HL-60/S4 treated with phorbol 12-myristate 13-acetate at 8.2 ng/mL for 4 days and 3 days (cell line): ENCODE data around the gene SERPINE2.
"Not testable (repeated sequence)": the region's sequence is repeated elsewhere in the genome, so short reads cannot be mapped to it uniquely, and the experiment has no call there.

Experiments
- in situ Hi-C: fragments of 300-500 bp; cut with MboI; formaldehyde crosslinking; loops from 2 replicates; pipeline ENCODE4 v1.15.0; 2022; ENCODE audit warnings: low sequenced_read_pairs

Gene SERPINE2

GRCh38 chr2:223944703-223945531 is 94.2 kb downstream of the SERPINE2 start, which contains the start of gene WDFY1:
Gene WDFY1, minus strand, starts transcription at chr2:223945335. Its CDS starts 51 bp downstream, at chr2:223945284.
- in situ Hi-C loops = no loop called here

DNA sequence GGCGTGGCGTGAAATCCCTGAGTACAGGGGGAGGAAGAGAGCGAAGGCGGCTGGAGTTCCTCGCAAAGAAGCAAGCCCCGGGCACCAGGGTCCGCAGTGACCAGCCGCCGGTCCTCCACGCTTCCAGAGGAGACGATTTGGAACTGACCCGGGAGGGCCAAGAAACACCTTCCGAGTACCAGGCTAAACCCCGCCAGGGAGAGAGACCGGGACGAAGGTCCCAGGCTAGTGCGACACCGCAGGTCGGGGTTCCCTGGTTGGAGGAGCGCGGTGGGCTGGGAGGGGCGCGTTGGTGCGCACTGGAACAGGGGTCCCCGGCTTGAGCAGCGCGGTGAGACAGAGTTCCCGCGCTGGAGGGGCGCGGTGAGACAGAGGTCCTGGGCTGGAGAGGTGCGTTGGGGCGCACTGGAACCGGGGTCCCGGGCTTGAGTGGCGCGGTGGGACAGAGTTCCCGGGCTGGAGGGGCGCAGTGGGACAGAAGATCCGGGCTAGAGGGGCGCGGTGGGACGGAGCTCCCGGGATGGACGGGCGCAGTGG is 94.9 kb downstream of the SERPINE2 start:
- in situ Hi-C loops = no loop called here

DNA sequence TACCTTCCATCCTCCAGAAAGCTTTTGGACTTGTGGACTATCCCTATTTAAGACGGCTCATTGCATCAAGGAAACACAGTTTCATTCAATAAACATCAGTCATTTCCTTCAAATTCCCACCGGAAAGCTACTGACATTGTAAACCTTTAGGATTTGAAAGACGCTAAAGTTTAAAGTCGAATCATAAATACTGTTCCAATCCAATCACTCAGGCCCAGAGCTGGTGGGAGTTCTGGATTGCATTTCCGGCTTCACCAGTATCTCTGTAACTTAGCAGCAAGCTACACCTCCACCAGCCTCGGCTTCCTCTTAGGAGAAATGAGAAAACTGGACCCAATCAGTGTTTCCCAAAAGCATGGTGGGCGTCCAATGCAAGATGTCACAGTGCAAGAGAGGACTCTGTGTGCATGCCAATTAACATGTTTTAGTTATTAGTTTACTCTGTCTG is 95.5 kb downstream of the SERPINE2 start:
- in situ Hi-C loops = no loop called here

- in situ Hi-C loops = no loop called here
Measured at GRCh38 chr2:223943135-223943534, 96.0 kb downstream of the SERPINE2 start.

DNA sequence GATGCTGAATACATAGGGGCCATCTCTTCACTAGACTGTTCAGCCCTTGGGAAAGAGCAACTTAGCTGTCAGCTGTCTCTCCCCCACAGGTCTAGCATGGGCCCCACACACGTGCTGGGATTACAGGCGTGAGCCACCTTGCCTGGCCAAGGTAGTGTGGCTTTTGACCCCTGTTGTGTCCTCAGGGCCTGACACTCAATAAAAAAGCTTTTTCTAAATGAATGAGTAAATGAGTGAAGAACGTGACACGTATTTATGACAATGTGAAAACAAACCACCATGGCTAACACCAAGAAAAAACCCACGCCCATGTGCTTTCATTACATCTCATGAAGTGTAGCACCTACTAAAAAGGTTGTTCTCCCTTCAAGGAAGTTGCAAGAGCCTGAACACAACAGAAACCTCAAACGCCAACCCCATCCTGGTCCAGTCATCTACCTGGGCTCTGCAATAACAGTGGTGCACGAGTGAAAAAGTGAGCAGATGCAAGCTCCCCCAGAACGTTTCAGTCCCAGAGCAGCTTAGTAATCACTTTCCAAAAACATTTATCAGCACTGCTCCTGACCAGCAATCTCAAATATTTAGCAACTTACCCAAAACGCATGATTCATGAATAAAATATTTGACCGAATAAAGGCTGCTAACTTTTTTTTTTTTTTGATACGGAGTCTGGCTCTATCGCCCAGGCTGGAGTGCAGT is 97.4 kb downstream of the SERPINE2 start:
- in situ Hi-C loops = no loop called here

- in situ Hi-C loops = not testable (repeated sequence)
Measured at GRCh38 chr2:223939438-223939837, 99.6 kb downstream of the SERPINE2 start.

DNA sequence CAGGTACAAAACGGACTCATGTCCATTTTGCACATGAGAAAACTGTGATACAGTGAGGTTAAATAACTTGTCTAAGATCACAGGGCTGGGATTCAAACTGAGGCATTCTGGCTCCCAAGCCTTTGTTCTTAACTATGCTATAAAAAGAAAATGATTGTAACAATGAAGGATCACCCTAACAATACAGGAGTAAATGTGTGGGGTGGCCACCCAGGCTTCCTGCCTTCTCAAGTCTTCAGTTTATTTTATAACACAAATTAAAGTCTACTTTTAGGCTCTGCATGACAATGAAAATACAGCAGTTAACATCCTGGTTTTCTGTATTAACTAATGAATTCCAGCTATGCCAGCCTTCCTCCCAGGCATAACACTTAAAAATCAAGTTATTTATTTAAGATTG is 101.6 kb downstream of the SERPINE2 start:
- in situ Hi-C loops = no loop called here

DNA sequence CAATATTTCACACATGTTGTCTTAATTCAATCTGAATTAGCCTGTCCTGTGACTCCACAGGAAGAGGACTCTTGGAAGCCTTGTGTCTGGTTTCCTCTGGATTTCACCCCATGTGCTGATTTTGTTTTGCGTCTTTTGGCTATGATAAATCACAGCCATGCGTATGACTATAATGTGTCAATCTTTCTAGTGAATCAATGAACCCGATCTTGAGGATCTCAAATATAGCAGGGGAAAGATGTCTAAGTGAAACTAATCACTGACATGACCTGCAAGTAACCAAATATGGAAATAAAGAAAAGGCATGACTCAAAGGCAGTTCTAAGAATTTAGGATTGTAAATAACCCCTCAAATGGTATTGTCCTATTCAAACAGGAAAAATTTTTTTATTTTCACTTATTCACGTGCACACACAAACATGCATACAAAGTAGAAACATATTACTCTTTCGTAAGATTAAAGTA is 102.2 kb downstream of the SERPINE2 start:
- in situ Hi-C loops = no loop called here

GRCh38 chr2:223935459-223936125 is 103.5 kb downstream of the SERPINE2 start:
- in situ Hi-C loops = no loop called here

GRCh38 chr2:223934870-223935269 is 104.2 kb downstream of the SERPINE2 start:
- in situ Hi-C loops = no loop called here

GRCh38 chr2:223932816-223933800 is 106.0 kb downstream of the SERPINE2 start:
- in situ Hi-C loops = no loop called here

DNA sequence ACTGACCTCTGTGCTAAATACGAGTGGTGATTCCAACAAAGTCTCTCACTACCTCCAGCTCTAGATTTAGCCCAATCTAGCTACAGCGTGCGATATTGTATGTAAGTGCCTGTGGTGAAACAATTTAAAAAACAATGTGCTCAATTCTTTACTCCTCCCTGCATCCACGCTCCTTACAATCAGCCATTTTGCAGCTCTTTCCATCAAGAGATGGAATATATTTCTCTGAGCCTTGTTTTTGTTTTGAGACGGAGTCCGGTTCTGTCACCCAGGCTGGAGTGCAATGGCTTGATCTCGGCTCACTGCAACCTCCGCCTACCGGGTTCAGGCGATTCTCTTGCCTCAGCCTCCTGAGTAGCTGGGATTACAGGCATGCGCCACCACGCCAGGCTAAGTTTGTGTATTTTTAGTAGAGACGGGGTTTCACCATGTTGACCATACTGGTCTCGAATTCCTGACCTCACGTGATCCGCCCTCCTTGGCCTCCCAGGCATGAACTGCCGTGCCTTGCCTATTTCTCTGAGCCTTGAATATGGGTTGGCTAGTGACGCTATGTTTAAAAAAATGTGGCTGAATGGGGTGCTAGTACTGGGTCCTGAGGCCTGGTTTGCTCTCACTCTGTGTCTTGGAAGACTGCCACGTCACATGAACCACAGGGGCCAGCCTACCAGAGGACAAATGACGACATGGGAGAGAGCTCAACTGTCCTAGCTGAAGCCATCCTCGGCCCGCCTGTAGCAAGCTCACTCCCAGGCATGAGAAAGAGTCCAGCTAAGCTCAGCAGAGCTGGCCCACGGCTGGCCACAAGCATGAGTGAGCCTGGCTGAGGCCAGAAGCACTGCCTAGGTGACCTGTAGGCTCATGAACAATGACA is 108.7 kb downstream of the SERPINE2 start:
- in situ Hi-C loops = no loop called here

- in situ Hi-C loops = no loop called here
Measured at GRCh38 chr2:223929571-223930102, 109.4 kb downstream of the SERPINE2 start.

DNA sequence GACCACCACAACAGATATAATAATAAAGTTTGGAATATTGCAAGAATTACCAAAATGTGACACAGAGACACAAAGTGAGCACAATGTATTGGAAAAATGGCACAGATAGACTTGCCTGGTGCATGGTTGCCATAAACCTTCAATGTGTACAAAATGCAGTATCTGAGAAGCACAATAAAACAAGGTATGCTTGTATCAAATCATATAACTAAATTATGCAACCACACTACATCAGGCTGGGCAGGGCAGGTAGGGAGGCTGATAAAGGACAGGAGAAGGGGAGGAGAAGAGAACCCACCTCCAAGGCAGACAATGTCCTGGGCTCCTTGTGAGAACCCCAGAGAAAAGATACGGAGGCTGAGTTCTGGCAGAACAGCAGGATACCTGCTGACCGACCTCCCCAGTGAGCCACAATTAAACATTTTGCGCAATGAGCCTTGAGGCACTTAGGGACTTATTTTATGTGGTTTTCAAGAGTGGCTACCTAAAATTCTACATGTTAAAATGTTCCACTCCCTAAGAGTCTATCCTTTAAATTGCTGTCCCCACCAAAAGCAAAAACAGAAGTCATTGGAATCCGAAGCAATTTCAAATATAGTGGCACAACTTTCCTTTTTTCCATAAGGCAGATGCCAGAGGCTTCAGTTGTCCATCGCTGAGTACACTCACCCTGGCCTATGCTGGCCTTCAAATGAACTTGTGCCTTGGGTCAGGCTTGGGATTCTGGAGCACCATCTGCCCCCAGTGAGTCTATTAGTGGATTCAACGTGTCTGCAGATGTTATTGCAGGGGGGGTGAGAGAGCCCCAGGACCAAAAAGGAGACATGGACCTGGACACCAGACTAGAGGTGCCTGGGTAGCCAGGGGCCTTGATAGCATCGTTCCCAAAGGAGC is 110.7 kb downstream of the SERPINE2 start:
- in situ Hi-C loops = no loop called here

DNA sequence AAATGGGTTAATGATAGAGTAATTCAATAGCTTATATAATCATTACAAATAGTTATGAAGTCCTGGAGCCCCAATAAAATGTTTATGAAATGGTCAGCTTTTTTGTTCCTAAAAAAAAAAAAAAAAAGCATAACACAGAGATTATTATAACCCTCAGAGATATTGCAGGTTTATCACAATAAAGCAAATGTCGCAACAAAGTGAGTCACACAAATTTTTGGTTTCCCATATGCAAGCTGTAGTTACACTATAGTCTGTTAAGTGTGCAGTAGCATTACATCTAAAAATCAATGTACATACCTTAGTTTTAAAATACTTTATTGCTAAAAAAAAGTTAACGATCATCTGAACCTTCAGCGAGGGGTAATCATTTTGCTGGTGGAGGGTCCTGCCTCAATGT is 114.0 kb downstream of the SERPINE2 start:
- in situ Hi-C loops = no loop called here
